Measurements from ENCODE around the gene ACSS3.

DNA sequence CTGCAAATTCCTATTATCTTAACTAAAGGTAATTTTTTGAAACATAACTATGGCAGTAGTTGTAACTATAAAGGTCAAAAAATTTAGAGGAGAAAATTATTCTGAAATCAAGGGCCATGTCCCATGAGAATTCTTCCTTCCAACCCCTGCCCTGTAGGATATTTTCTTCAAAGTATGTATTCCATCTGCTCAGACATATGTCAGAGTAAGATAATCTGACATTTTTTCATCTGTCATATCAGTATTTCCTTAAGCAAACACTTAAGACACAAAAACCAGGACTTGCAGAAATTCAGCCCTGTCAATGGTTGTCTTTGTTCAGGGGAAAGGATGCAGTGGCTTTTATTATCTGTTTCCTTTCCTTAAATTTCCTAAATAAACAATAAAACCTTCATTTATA is 36.3 kb downstream of the ACSS3 start:
- no peak for TF ChIP-seq TAF1 (IDR thresholded peaks at IDR 0.05; ENCODE audit: borderline replicate concordance, low read depth, low read length)
- no peak for TF ChIP-seq POLR2A (IDR thresholded peaks at IDR 0.05; ENCODE audit: low read depth, low read length)
- TF ChIP-seq POLR2AphosphoS5 (IDR thresholded peaks at IDR 0.05; ENCODE audit: low read depth, low read length), result no peak
